ENCODE data around the gene KCNQ1. TPM values are rescaled to one million over a fixed set of nuclear protein-coding genes. Genes with fewer than 3 reads are reported as not detected.

KCNQ1 gene
- polyA plus RNA-seq, 1 donor from 2014 or later: not detected

DNA sequence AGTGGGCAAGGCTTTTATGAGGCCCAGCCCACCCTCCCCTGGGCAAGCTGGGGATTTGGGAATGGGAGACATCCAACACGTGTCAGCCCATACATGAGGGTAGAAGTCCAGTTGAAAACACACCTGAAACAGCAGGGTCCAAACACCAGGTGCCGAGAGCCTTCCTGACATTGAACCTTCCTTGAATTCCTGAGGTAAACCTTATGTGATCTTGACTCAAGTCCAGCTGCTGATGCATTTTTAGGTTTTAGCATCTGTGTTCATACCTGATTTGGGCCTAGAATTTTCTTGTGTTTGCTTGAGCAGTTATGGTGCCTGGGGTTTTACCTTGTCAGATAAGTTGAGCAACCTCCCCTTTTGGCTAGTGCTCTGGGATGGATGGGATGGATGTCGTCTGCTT, 374.5 kb downstream of the KCNQ1 start:
- Histone ChIP-seq H3K27me3 (ENCODE audit: insufficient read depth, low read depth, low read length) (no peaks in the 10 kb centered on the region), H3K79me2 (replicated peaks; ENCODE audit: insufficient read depth, low read length) (no peaks in the 10 kb centered on the region), H4K20me1 (ENCODE audit: insufficient read depth) (no peaks in the 10 kb centered on the region), H3K4me2 (ENCODE audit: low read length) (no peak overlapping the region), H2AFZ (ENCODE audit: low read depth, low read length) (no peak overlapping the region), H3K9me3 (ENCODE audit: low read length) (peaks cover 15% of the 10 kb centered on the region), H3K36me3 (ENCODE audit: insufficient read depth, low read length) (no peaks in the 10 kb centered on the region), H3F3A (ENCODE audit: insufficient read depth, low read length, poor library complexity, severe bottlenecking) (no peaks in the 10 kb centered on the region), H3K4me3 (ENCODE audit: low read length) (no peak overlapping the region), H3K9ac (ENCODE audit: low read length) (no peak overlapping the region), H3K27ac (ENCODE audit: low read length) (no peak overlapping the region), H3K9me2 (ENCODE audit: insufficient read depth, low read length) (no peaks in the 10 kb centered on the region)
- TF ChIP-seq MXI1 (conservative IDR thresholded peaks at IDR 0.05; ENCODE audit: poor library complexity, severe bottlenecking) (no peak), SMC3 (conservative IDR thresholded peaks at IDR 0.05; ENCODE audit: poor library complexity) (no peak), TAF1 (IDR thresholded peaks at IDR 0.05; ENCODE audit: low read depth) (no peak), POLR2AphosphoS5 (IDR thresholded peaks at IDR 0.05) (no peak), RAD21 (conservative IDR thresholded peaks at IDR 0.05) (no peak), EZH2 (IDR thresholded peaks at IDR 0.05; ENCODE audit: borderline replicate concordance, insufficient read depth, low read length, poor library complexity, severe bottlenecking) (no peak), REST (IDR thresholded peaks at IDR 0.05; ENCODE audit: borderline replicate concordance) (no peak), EP300 (conservative IDR thresholded peaks at IDR 0.05; ENCODE audit: poor library complexity, severe bottlenecking) (no peak)
- TF ChIP-seq, protein P1, sequence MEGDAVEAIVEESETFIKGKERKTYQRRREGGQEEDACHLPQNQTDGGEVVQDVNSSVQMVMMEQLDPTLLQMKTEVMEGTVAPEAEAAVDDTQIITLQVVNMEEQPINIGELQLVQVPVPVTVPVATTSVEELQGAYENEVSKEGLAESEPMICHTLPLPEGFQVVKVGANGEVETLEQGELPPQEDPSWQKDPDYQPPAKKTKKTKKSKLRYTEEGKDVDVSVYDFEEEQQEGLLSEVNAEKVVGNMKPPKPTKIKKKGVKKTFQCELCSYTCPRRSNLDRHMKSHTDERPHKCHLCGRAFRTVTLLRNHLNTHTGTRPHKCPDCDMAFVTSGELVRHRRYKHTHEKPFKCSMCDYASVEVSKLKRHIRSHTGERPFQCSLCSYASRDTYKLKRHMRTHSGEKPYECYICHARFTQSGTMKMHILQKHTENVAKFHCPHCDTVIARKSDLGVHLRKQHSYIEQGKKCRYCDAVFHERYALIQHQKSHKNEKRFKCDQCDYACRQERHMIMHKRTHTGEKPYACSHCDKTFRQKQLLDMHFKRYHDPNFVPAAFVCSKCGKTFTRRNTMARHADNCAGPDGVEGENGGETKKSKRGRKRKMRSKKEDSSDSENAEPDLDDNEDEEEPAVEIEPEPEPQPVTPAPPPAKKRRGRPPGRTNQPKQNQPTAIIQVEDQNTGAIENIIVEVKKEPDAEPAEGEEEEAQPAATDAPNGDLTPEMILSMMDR (IDR thresholded peaks at IDR 0.05; ENCODE audit: poor library complexity, severe bottlenecking): no peak

DNA sequence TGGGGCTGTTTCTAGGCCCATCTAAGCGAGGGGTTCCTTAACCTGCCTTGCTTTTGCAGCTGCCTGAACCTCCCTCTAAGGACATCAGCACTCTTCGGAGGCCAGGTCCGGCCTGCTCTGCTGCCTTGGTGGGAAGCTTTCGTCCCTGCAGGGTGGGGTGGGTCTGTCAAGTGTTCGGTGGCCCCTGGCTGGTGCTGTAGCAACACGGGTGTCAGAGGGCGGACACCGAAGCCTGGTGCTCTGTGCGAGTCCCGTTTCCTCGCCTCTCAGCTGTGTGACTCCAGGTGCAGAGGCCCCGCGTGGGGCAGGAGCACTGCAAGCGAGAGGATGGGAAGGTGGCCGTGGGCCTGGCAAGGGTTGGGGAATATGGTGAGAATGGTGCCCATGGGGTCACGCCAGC, 376.2 kb downstream of the KCNQ1 start:
- no peak overlapping the region for H3K4me2 ChIP-seq (ENCODE audit: low read length)
- TF ChIP-seq POLR2AphosphoS5 (IDR thresholded peaks at IDR 0.05) (no peak), MXI1 (conservative IDR thresholded peaks at IDR 0.05; ENCODE audit: poor library complexity, severe bottlenecking) (no peak), EP300 (conservative IDR thresholded peaks at IDR 0.05; ENCODE audit: poor library complexity, severe bottlenecking) (no peak), SMC3 (conservative IDR thresholded peaks at IDR 0.05; ENCODE audit: poor library complexity) (no peak), REST (IDR thresholded peaks at IDR 0.05; ENCODE audit: borderline replicate concordance) (no peak), TAF1 (IDR thresholded peaks at IDR 0.05; ENCODE audit: low read depth) (no peak), EZH2 (IDR thresholded peaks at IDR 0.05; ENCODE audit: borderline replicate concordance, insufficient read depth, low read length, poor library complexity, severe bottlenecking) (no peak), RAD21 (conservative IDR thresholded peaks at IDR 0.05) (no peak)
- TF ChIP-seq, protein P1 (IDR thresholded peaks at IDR 0.05; ENCODE audit: poor library complexity, severe bottlenecking): no peak
- H3K9me2 ChIP-seq (ENCODE audit: insufficient read depth, low read length): no peaks in the 10 kb centered on the region
- no peaks in the 10 kb centered on the region for H3K79me2 ChIP-seq (replicated peaks; ENCODE audit: insufficient read depth, low read length)
- no peak overlapping the region for H2AFZ ChIP-seq (ENCODE audit: low read depth, low read length)
- no peaks in the 10 kb centered on the region for H4K20me1 ChIP-seq (ENCODE audit: insufficient read depth)
- no peaks in the 10 kb centered on the region for H3K27me3 ChIP-seq (ENCODE audit: insufficient read depth, low read depth, low read length)
- peaks cover 15% of the 10 kb centered on the region for H3K9me3 ChIP-seq (ENCODE audit: low read length)
- H3K27ac ChIP-seq (ENCODE audit: low read length): no peak overlapping the region
- H3K4me3 ChIP-seq (ENCODE audit: low read length): no peak overlapping the region
- no peaks in the 10 kb centered on the region for H3F3A ChIP-seq (ENCODE audit: insufficient read depth, low read length, poor library complexity, severe bottlenecking)
- H3K9ac ChIP-seq (ENCODE audit: low read length): no peak overlapping the region
- H3K36me3 ChIP-seq (ENCODE audit: insufficient read depth, low read length): no peaks in the 10 kb centered on the region

Data from neural cell (in vitro differentiated cells).